ENCODE data around the gene MAGOH. TPM values are rescaled to one million over a fixed set of nuclear protein-coding genes. Genes with fewer than 3 reads are reported as not detected.

MAGOH gene
- total RNA-seq, 1 donor from 2014 or later: 42.4 TPM

DNA sequence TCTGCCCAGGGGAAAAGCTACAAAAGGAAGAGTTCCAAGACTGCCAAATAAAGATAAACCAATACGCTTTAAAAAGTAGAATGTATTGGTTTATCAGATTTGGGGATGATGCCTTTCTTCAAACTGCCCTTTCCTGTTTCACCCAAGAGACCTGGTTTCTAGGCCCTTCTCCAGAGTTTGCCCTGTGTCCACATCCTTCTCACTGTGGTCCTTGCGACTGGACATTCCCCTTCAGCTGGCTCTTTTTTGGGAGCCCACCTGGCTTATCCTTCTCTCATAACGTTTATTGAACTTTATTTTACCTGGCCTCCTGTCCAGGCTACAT, 17.4 kb downstream of the MAGOH start:
- H3K36me3 ChIP-seq (ENCODE audit: control insufficient read depth, insufficient read depth, low read length): no peaks in the 10 kb centered on the region
- DNase-seq (ENCODE audit: low read depth): no peak
- no peaks in the 10 kb centered on the region for H3K27me3 ChIP-seq (ENCODE audit: control insufficient read depth, insufficient read depth, low read length)
- H3K4me3 ChIP-seq (ENCODE audit: low read depth, low read length): peak overlapping the region; percentile 89
- TF ChIP-seq, protein P1, sequence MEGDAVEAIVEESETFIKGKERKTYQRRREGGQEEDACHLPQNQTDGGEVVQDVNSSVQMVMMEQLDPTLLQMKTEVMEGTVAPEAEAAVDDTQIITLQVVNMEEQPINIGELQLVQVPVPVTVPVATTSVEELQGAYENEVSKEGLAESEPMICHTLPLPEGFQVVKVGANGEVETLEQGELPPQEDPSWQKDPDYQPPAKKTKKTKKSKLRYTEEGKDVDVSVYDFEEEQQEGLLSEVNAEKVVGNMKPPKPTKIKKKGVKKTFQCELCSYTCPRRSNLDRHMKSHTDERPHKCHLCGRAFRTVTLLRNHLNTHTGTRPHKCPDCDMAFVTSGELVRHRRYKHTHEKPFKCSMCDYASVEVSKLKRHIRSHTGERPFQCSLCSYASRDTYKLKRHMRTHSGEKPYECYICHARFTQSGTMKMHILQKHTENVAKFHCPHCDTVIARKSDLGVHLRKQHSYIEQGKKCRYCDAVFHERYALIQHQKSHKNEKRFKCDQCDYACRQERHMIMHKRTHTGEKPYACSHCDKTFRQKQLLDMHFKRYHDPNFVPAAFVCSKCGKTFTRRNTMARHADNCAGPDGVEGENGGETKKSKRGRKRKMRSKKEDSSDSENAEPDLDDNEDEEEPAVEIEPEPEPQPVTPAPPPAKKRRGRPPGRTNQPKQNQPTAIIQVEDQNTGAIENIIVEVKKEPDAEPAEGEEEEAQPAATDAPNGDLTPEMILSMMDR (IDR thresholded peaks at IDR 0.05; ENCODE audit: insufficient read depth, low read length, poor library complexity, severe bottlenecking): no peak

DNA sequence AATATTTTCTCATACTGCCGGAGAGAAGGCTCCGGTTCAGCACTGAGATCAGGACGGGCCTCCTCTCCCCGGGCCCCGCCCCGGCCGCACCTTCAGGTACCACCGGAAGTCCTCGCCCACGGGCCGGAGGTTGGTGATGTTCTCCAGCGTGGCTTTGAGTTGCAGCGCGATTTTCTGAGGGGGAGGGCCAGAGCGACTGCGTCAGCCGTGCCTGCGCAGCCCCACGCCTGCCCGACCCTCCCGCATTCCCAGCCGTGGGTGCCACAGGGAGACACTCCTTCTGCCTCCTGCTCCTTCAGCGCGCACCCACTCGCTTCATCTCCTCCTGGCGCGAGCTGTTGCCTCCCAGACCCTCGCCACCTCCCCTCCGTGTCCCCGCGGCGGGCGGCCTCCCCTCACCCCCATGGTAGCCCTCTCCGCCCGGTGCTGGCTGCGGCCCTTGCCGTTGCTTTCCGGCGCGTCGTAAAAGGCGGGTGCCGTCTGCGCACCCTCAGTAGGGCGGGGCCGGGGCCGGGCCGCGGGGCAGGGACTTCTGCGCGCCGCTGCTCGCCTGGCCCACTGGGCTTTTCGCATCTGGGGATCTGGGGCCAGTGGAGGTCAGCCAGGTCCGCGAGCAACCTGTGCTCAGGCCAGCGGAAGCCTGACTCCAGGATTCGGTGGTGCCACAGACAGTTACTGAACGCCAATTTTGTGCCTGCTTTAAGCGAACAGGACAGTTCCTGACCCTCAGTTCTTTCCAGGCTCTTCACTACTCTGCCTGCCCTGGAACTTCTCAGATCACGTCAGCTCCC, 18.0 kb downstream of the MAGOH start, which contains the start of gene CZIB:
CZIB (minus strand) TSS at position 464 of the 791 bp plus-strand sequence; CDS start at position 405, 59 bp downstream.
- TF ChIP-seq, protein P1 (IDR thresholded peaks at IDR 0.05; ENCODE audit: insufficient read depth, low read length, poor library complexity, severe bottlenecking): no peak

DNA sequence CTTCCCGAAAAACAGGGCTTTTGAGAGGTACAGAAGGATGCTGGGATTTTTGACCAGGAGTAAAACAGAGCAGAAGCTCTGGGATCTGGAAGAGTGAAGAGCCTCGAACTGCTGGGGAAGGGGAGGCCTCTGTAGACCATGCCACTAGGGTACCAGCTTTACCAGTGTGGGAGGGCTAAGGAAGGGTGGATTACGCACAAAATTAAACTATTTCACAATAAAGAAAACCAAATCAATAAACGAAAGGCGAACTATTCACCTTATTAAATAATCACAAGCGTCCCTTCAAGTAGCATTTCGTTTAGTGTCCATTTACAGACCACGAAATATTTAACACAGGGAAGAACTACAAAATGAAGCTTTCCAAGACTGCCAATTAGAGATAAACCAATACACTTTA, 18.6 kb downstream of the MAGOH start:
- Histone ChIP-seq H3K36me3 (ENCODE audit: control insufficient read depth, insufficient read depth, low read length) (no peaks in the 10 kb centered on the region), H3K27me3 (ENCODE audit: control insufficient read depth, insufficient read depth, low read length) (no peaks in the 10 kb centered on the region), H3K4me3 (ENCODE audit: low read depth, low read length) (peak overlapping the region; percentile 89)
- TF ChIP-seq, protein P1 (IDR thresholded peaks at IDR 0.05; ENCODE audit: insufficient read depth, low read length, poor library complexity, severe bottlenecking): no peak
- DNase-seq (ENCODE audit: low read depth): no peak

More for the DNA sequence above, 18.0 kb downstream of the MAGOH start, which contains the start of gene CZIB:
- Histone ChIP-seq H3K36me3 (ENCODE audit: control insufficient read depth, insufficient read depth, low read length) (no peaks in the 10 kb centered on the region), H3K27me3 (ENCODE audit: control insufficient read depth, insufficient read depth, low read length) (no peaks in the 10 kb centered on the region), H3K4me3 (ENCODE audit: low read depth, low read length) (peak within 1 kb of the TSS; percentile 89)
- peak; percentile 65 for DNase-seq (ENCODE audit: low read depth)

DNA sequence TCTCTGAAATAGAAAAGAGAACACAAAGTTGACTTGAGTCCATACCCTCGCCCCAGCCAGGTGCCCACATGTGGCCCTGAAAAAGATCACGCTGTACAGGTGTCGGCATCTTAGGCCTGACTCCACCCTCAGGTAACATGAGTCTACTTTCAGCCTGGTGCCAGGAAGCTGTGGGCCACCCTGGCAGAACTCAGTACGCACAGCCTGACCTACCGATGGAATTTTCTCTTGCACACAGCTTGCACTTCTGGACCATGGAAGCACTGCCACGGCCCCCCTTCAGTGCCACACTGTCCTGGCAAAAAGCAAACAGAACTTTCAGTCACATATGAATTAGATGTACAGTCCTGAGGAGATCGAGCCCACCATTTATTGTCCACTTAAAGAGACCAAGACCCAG, 20.1 kb downstream of the MAGOH start:
- DNase-seq (ENCODE audit: low read depth): no peak
- Histone ChIP-seq H3K27me3 (ENCODE audit: control insufficient read depth, insufficient read depth, low read length) (no peaks in the 10 kb centered on the region), H3K4me3 (ENCODE audit: low read depth, low read length) (no peak overlapping the region), H3K36me3 (ENCODE audit: control insufficient read depth, insufficient read depth, low read length) (no peaks in the 10 kb centered on the region)
- TF ChIP-seq, protein P1 (IDR thresholded peaks at IDR 0.05; ENCODE audit: insufficient read depth, low read length, poor library complexity, severe bottlenecking): no peak

DNA sequence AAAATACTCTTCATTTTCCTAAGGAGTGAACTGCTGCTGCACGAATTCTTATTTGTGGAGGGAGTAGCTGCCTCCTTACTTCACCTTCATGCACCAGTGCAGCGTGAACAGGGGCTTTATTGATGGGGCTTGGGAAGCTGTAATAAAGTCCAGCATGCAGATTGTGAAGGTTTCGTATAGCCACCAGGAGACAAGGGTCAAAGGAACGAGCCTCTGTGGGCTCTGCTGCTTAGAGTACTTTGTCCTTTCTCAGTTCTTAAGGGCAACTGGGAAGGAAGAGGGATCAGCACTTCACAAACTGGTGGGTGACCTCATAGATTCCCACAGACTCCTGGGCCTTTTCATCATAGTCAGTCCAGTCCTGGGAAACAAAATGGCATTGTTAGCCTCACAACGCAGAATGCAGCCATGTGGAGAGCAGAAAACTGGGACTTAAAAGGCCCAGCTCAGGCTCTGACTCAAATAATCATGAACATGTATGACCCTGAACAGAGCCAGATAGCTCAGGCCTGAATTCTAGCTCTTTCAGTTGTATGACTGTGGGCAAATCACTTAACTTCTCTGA, 23.9 kb downstream of the MAGOH start:
- no peak overlapping the region for H3K4me3 ChIP-seq (ENCODE audit: low read depth, low read length)
- TF ChIP-seq, protein P1 (IDR thresholded peaks at IDR 0.05; ENCODE audit: insufficient read depth, low read length, poor library complexity, severe bottlenecking): no peak
- H3K27me3 ChIP-seq (ENCODE audit: control insufficient read depth, insufficient read depth, low read length): no peaks in the 10 kb centered on the region
- DNase-seq (ENCODE audit: low read depth): no peak
- no peaks in the 10 kb centered on the region for H3K36me3 ChIP-seq (ENCODE audit: control insufficient read depth, insufficient read depth, low read length)
